A549 (cell line): Measurements from ENCODE around the gene HHATL.

Experiments
- CEBPB ChIP-seq, 2 experiments: fragments of >200 bp in 1 of 2; sonication (Bioruptor Twin) in 1 of 2; formaldehyde crosslinking in 1 of 2; IDR thresholded peaks; 2 replicates each; pipeline ENCODE4 v1.6.1; 2012 to 2016
- CTCF ChIP-seq: fragments of >200 bp; sonication (Bioruptor Twin); formaldehyde crosslinking; IDR thresholded peaks from 3 replicates; pipeline ENCODE4 v1.5.1; 2016
- EP300 ChIP-seq, 2 experiments: fragments of >200 bp; sonication (Bioruptor Twin); formaldehyde crosslinking; IDR thresholded peaks; 2 replicates in 1 of 2; 3 replicates in 1 of 2; pipeline ENCODE4 v1.6.1; 2016 to 2017
- ESRRA ChIP-seq: fragments of 150-350 bp; IDR thresholded peaks from 2 replicates; pipeline ENCODE4 v1.6.1; 2014; ENCODE audit warnings: mild to moderate bottlenecking, low read length, borderline replicate concordance
- HOXB13 ChIP-seq: fragments of 250-450 bp; sonication (Bioruptor Pico); IDR thresholded peaks from 2 replicates; pipeline ENCODE4 v1.5.0; 2020; ENCODE audit warnings: low read depth, mild to moderate bottlenecking, moderate library complexity
- JUN ChIP-seq, 2 experiments: fragments of >200 bp; sonication (Bioruptor Twin); formaldehyde crosslinking; IDR thresholded peaks; 2 replicates in 1 of 2; 3 replicates in 1 of 2; pipeline ENCODE4 v1.6.1; 2016 to 2017
- POLR2A ChIP-seq: IDR thresholded peaks from 2 replicates; pipeline ENCODE4 v1.6.1; 2012; ENCODE audit warnings: mild to moderate bottlenecking, low read length
- RFX5 ChIP-seq: fragments of 450-650 bp; IDR thresholded peaks from 2 replicates; pipeline ENCODE4 v1.7.1; 2014; ENCODE audit warnings: antibody characterized with exemption, mild to moderate bottlenecking, moderate library complexity
- TF ChIP-seq, protein P1 (sequence below): IDR thresholded peaks from 2 replicates; pipeline ENCODE4 v1.6.1; 2012

- TF ChIP-seq CTCF (no peak), POLR2A (no peak), ESRRA (no peak), RFX5 (no peak), CEBPB (IDR thresholded peaks at IDR 0.05) (no peak), HOXB13 (no peak), EP300 (IDR thresholded peaks at IDR 0.05) (no peak), JUN (IDR thresholded peaks at IDR 0.05) (no peak)
- TF ChIP-seq, protein P1, sequence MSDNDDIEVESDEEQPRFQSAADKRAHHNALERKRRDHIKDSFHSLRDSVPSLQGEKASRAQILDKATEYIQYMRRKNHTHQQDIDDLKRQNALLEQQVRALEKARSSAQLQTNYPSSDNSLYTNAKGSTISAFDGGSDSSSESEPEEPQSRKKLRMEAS: no peak
Measured at GRCh38 chr3:42680806-42681205, 21.8 kb downstream of the HHATL start.
